Stimulated activated CD4-positive, alpha-beta T cell treated with anti-CD3 and anti-CD28 coated beads, Interleukin-1b, Interleukin-23, amount 100 ng/mL, for 24 hours (primary cell): ENCODE results near the gene TLK1.

Experiments used
- DNase-seq, 4 experiments: peaks; one replicate each; pipeline ENCODE4 v3.0.0-alpha.2; 2020; ENCODE audit warnings: low read depth in 4 of 4, low spot score in 1 of 4

The TLK1 gene

DNA sequence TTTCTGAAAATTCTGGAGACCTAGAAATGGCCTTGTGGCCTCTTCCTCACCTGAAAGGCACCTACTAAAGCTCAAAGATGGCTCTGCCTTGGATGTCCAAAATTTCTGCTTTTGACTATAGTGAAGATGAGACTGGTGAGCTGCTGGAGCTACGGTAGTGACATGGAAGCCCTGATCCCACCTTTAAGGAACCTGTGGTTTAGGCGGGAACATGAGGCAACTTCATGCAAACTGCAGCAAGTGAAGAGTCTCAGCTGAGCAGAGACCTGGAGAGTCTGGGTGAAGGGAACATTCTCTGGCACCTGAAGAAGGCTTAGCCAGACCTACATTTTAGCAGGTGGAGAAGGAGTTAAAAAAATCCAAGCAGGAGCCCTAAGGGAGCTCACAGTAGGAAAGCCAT is 191.7 kb downstream of the TLK1 start:
- DNase-seq, result no peak

DNA sequence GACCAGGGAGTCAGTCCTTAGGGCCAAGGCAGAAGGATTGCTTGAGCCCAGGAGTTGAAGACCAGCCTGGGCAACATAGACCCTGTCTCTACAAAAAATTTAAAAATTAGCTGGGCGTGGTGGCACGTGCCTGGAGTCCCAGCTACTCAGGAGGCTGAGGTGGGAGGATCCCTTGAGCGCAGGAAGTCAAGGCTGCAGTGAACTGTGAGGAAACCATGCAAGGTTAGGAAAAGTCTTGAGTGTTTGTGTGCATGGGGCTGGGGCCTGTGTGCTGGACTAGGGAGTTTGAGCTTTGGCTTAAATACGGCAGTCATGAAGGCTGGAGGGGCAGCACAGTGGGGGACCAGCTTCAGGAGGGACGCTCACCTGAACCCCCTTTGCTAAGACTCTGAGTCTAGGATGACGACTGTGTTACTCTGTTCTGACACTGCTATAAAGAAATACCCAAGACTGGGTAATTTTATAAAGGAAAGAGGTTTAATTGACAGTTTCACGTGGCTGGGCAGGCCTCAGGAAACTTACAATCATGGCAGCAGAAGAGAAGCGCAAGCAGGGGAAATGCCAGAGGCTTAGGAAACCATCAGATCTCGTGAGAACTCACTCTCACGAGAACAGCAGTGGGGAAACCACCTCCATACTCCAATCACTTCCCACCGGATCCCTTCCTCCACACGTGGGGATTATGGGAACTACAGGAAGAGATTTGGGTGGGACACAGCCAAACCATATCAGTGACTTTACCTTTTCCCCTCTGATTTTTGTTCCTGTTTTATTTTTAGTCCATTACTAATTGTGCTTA is 192.3 kb downstream of the TLK1 start:
- no peak for DNase-seq

DNA sequence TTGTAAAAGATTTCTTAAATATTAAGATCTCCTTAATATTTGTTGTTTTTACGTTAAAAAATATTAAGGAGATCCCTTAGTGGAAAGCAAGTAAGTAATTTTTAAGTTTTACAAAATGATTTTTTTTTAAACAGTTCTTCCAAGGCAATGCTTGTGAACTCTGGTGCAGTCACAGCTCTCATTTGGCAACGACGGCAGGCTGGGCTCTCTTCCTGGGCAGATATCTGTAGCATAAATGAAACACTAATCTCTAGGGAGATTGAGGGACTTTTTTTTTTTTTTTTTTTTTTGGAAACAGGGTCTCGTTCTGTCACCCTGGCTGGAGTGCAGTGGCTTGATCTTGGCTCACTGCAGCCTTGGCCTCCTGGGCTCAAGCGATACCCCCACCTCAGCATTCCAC is 193.1 kb downstream of the TLK1 start:
- no peak for DNase-seq

DNA sequence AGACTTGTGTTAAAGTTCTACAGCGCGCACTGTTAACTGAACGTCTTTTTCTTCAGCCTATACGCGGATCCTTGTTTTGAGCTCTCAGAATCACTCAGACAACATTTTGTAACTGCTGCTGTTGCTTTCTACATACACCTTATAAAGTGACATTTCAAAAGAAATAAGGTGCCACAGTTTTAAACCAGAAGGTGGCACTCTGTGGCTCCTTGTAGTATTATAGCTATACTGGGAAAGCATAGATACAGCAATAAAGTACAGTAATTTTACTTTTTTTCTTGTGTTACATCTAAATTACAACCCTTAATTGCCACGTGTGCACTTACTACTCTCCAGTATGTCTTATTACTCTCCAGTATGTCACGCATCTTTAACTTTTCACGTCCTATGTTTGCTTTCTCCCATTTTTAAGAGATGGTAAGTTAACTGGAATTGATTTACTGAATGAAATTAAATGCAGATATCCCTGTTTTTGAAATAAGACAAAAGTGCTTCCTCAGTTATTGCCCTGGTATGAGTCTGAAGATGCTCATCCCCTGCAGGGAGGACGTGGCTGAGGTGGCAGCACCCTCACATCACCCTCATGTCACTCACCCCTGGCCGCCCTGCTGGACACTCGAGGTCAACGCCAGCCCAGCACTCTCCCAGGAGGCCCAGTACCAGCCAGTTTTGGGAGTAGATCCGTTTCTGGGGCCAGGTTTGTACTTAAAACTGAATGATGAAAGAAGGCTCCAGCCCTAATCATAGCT is 193.9 kb downstream of the TLK1 start:
- DNase-seq, result no peak

DNA sequence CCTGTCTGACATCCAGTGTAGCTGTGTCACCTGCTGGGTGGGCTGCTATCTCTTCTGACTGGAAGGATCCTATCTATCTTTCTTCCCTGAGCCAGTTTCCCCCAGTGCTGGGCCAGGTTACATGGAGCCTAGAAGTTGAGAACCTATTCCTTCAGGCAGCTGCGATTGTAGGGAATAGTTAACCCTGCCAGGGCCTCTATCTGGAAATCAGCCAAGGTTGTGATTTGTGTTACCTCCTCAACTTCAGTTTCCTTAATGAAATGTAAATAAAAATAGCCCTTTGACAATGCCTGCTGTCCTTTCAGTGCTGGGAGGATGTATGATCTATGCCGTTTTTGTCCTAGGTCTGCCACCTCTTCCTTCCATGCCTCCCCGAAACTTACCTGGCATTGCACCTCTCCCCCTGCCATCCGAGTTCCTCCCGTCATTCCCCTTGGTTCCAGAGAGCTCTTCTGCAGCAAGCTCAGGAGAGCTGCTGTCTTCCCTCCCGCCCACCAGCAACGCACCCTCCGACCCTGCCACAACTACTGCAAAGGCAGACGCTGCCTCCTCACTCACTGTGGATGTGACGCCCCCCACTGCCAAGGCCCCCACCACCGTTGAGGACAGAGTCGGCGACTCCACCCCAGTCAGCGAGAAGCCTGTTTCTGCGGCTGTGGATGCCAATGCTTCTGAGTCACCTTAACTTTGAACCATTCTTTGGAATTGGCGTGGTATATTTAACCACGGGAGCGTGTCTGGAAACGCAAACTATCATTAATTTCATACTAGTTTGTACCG is 195.1 kb downstream of the TLK1 start:
- DNase-seq, result no peak

DNA sequence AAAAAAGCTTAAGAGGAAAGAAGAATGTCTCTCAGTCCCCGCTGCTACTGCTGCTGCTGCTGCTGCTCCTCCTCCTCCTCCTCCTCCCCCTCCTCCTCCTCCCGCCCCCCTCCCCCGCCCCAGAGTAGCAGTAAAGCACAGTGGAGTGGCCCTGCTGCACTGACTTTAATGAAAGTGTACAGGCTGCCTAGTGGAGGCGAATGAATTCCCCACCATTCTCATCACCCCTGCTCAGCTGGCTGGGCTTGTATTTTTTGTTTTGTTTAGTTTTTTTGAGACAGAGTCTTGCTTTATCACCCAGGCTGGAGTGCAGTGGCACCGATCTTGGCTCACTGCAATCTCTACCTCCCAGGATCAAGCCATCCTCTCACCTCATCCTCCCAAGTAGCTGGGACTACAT is 197.3 kb downstream of the TLK1 start:
- no peak for DNase-seq

DNA sequence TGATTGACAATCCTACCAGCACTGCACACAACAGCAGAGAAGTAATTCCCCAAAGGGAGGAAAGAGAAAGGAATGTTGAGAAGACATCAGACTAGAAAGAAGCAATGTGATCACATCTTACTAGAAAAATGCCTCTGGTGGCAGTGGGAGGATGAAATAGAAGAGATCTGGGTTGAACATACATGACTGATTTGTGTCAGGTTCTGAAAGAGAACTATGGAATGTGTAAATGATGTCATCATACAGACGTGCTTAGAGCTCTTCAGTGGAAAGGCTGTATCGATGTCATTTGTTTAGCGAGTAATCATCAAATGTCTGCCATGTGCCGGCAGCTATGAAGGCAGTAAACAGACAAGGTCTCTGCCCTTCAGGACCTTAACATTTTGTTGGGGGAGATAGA is 206.8 kb downstream of the TLK1 start:
- DNase-seq, result no peak

DNA sequence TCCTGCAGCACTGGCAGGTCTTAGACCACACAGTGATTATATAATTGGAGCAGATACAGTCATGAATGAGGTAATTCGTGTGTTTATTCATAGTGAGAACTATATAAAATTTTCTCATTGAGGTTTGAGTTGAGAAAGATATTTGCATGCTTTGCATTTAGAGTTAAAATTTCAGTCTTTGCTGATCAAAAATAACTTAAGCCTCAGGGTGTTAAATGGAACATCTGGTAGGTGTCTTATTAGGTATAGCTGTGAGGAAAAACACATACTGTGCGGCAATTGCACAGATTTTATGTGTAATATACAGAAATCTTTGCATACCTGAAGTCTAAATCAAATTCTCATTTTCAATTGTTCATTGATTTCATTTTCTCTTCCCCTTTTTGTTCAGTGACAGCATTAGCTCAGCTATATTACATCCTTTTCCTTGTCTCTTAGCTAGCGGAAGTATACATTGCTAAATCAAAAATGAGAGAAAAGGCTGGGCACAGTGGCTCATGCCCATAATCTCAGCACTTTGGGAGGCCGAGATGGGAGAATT is 210.4 kb downstream of the TLK1 start:
- no peak for DNase-seq

DNA sequence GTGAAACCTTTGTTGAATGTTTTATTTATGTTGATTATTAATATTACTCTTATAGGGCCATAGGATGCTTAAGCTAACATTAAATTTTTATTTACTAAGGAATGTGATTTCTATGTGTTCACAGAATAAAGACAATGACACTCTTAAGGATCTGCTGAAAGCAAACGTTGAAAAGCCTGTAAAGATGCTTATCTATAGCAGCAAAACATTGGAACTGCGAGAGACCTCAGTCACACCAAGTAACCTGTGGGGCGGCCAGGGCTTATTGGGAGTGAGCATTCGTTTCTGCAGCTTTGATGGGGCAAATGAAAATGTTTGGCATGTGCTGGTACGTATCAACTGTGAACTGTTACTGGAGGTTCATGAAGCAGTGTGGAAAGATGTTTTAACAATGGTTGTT is 211.3 kb downstream of the TLK1 start:
- no peak for DNase-seq

DNA sequence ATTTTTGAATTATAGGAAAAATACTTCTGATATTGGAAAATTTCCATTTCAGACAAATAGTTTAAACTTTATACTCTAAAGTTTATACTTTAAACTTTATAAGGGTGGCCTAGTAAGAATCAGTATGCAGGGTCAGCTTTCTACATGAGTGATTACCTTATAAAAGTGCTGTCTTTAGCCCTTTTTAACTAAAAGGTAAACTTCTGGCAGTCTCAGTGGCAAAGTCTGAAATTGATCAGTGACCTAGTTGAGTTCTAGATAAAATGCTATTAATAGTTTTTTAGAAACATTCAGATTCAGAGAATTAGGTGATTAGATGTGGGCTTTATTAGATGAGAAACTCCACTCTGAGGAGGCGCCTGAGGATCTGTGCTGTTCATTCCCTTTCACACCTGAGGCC is 216.1 kb downstream of the TLK1 start:
- DNase-seq, result no peak

DNA sequence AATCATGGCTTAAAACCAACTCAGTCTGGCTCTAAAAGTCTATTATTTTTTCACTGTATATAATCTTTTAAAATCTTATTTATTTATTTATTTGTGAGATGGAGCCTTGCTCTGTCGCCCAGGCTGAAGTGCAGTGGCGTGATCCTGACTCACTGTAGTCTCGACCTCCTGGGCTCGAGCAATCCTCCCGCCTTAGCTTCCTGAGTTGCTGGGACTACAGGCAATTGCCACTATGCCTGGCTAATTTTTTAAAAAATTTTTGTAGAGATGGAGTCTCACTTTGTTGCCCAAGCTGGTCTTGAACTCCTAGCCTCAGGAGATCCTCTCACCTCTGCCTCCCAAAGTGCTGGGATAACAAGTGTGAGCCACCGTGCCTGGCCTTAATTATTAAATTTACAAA is 217.1 kb downstream of the TLK1 start:
- DNase-seq, result no peak

DNA sequence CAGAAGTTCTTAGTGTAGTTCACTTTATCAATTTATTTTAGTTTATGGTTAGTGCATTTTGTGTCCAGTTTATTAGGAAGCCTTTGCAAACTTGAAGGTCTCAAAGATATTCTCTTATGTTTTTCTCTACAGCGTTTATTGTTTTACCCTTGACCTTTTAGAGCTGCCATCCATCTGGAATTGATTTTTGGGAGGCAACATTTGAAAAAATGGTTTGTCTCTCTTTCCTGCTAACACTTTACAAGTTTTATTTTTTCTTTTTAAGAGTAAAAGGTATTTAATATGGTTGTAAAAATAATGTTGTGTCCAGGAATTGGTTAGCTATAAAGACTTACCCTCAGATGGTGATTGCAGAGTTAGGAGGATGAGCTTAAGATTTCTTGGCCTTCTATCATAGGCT is 217.7 kb downstream of the TLK1 start:
- DNase-seq, result no peak

DNA sequence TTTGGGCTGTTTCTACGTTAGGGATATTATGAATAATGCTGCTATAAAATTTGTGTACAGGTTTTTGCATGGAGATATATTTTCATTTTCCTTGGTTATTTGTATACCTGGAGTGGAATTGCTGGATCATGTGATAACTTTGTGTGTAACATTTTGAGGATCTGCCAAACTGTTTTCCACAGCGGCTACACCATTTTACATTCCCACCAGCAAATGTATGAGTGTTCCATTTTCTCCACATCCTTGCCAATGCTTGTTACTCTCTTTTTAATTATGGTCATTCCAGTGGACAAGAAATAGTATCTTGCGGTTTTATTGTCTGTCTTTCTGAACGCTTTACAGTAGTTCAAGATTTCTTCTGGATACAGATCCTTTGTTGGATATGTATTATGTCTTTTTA is 218.1 kb downstream of the TLK1 start:
- no peak for DNase-seq
